Thyroid gland (tissue), 4 donors: ENCODE data around the gene CERS4. TPM values are rescaled to one million over a fixed set of nuclear protein-coding genes. Genes with fewer than 3 reads are reported as not detected.

ENCODE experiments used
- DNase-seq, 2 donors: peaks; one replicate each; pipeline ENCODE4 v3.0.0-alpha.2; 2019
- H3K27ac ChIP-seq, 3 donors: fragments of 200-600 bp; sonication (generic); 1 replicate in 2 of 3; 2 replicates in 1 of 3; pipeline ENCODE4 v1.5.1; 2016 to 2019; ENCODE audit warnings: mild to moderate bottlenecking in 1 of 3, moderate library complexity in 1 of 3
- H3K27me3 ChIP-seq: fragments of 200-600 bp; sonication (generic); one replicate; pipeline ENCODE4 v1.5.1; 2019
- H3K36me3 ChIP-seq, 2 donors: fragments of 200-600 bp; sonication (generic); one replicate each; pipeline ENCODE4 v1.5.1; 2016 to 2019
- H3K4me1 ChIP-seq, 2 donors: fragments of 200-600 bp; sonication (generic); one replicate each; pipeline ENCODE4 v1.5.1; 2017 to 2019
- H3K4me3 ChIP-seq, 3 donors: fragments of 200-600 bp; sonication (generic); replicated peaks in 1 of 3; 1 replicate in 2 of 3; 2 replicates in 1 of 3; pipeline ENCODE4 v1.5.1; 2016; ENCODE audit warnings: mild to moderate bottlenecking in 1 of 3
- H3K9me3 ChIP-seq: fragments of 200-600 bp; sonication (generic); one replicate; pipeline ENCODE4 v1.5.1; 2017
- POLR2A ChIP-seq, 2 donors: fragments of 450-650 bp; IDR thresholded peaks; one replicate each; pipeline ENCODE4 v1.6.1; 2017; ENCODE audit warnings: antibody characterized with exemption in 2 of 2, mild to moderate bottlenecking in 2 of 2, moderate library complexity in 1 of 2
- WGBS, 2 donors: methylation state at CpG; one replicate each; pipeline ENCODE4 v1.1.5; 2017; 5-methylcytosine and 5-hydroxymethylcytosine counted together
- intact Hi-C: fragments of 100-400 bp; cut with DNase I; formaldehyde crosslinking; loops from one replicate; pipeline ENCODE4 v1.15.1; 2023
- total RNA-seq, 4 donors: library from RNA; depleted of rRNA; stranded (reverse); fragments of >200 nt; gene quantifications; one replicate each; pipeline ENCODE4 v1.2.3, GENCODE V29; 2016
- TF ChIP-seq, protein P1 (sequence below), 6 experiments: fragments of 200-600 bp in 3 of 6; fragments of 450-650 bp in 3 of 6; sonication (generic) in 3 of 6; IDR thresholded peaks; one replicate each; pipeline ENCODE4 v1.5.1; 2016 to 2019; ENCODE audit warnings: antibody characterized with exemption in 6 of 6, mild to moderate bottlenecking in 2 of 6, inconsistent platforms in 1 of 6, moderate library complexity in 1 of 6

Gene CERS4
- total RNA-seq, 4 donors from 2014 or later, result 123 to 175 (median 144) TPM

DNA sequence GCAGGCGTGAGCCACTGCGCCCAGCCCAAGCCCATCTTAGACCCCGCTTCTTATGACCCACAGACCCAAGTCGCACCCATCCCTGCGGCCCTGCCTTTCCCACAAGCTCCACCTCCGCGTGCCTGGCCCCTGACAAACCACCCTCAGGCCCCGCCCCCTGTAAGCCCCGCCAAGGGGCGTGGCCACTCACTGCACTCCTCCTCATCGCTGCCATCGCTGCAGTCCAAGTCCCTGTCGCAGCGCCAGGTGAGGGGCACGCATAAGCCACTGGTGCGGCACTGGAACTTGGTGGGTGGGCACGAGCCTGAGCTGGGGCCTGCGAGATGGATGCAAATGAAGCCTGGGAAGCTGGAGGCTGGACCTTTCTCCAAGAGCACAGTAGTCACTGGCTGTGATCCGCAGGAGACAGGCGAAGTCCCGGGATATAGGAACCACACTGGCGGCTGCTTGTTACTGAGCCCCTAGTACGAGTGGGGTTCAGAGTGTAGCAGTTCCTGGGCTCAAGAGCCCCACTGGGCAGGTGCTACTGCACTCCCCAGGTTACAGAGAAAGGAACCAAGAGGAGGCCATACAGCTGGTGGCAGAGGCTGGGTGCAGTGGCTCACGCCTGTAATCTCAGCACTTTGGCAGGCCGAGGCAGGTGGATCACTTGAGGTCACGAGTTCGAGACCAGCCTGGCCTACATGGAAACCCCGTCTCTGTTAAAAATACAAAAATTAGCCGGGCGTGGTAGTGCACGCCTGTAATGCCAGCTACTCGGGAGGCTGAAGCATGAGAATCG, 95.9 kb downstream of the CERS4 start:
- Histone ChIP-seq H3K27ac (no peak overlapping the region), H3K36me3 (no peaks in the 10 kb centered on the region), H3K9me3 (no peaks in the 10 kb centered on the region), H3K4me3 (no peak overlapping the region), H3K4me1 (peaks cover 17% of the 10 kb centered on the region in 2 donors), H3K27me3 (no peaks in the 10 kb centered on the region)
- WGBS, 2 donors, result 91 to 93% methylated on average over 29 of the region's 33 CpGs
- no peak for DNase-seq
- intact Hi-C loops, result no loop called here
- TF ChIP-seq POLR2A (IDR thresholded peaks at IDR 0.05), result no peak
- TF ChIP-seq, protein P1, sequence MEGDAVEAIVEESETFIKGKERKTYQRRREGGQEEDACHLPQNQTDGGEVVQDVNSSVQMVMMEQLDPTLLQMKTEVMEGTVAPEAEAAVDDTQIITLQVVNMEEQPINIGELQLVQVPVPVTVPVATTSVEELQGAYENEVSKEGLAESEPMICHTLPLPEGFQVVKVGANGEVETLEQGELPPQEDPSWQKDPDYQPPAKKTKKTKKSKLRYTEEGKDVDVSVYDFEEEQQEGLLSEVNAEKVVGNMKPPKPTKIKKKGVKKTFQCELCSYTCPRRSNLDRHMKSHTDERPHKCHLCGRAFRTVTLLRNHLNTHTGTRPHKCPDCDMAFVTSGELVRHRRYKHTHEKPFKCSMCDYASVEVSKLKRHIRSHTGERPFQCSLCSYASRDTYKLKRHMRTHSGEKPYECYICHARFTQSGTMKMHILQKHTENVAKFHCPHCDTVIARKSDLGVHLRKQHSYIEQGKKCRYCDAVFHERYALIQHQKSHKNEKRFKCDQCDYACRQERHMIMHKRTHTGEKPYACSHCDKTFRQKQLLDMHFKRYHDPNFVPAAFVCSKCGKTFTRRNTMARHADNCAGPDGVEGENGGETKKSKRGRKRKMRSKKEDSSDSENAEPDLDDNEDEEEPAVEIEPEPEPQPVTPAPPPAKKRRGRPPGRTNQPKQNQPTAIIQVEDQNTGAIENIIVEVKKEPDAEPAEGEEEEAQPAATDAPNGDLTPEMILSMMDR (IDR thresholded peaks at IDR 0.05), result no peak

DNA sequence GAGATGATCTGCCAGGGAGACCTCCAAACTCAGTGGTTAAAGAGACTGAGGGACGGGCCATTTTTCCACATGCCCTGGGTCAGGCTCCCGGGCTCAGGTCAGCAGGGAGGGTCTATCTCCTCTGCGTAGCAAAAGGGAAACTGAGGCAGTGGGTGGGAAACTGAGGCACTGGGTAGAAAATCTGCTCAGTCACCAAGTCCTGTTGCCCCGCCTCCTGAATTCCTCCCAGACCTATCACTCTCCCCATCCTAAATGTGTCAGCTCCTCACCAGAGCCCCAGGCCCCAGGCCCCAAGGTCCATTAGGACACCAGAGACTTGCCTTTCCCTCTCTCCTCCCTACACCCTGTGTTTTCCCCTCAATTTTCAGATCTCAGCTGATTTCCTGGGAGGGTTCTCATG, 96.6 kb downstream of the CERS4 start:
- TF ChIP-seq, protein P1 (IDR thresholded peaks at IDR 0.05), result no peak
- TF ChIP-seq POLR2A (IDR thresholded peaks at IDR 0.05), result no peak
- H3K4me3 ChIP-seq, result no peak overlapping the region
- peaks cover 17% of the 10 kb centered on the region in 2 donors for H3K4me1 ChIP-seq
- H3K27me3 ChIP-seq, result no peaks in the 10 kb centered on the region
- H3K27ac ChIP-seq, result no peak overlapping the region
- H3K36me3 ChIP-seq, result peaks cover 4% of the 10 kb centered on the region in 2 donors
- 69 to 78% methylated on average over 4 of the region's 4 CpGs for WGBS, 2 donors
- DNase-seq, result no peak
- intact Hi-C loops, result no loop called here
- no peaks in the 10 kb centered on the region for H3K9me3 ChIP-seq

DNA sequence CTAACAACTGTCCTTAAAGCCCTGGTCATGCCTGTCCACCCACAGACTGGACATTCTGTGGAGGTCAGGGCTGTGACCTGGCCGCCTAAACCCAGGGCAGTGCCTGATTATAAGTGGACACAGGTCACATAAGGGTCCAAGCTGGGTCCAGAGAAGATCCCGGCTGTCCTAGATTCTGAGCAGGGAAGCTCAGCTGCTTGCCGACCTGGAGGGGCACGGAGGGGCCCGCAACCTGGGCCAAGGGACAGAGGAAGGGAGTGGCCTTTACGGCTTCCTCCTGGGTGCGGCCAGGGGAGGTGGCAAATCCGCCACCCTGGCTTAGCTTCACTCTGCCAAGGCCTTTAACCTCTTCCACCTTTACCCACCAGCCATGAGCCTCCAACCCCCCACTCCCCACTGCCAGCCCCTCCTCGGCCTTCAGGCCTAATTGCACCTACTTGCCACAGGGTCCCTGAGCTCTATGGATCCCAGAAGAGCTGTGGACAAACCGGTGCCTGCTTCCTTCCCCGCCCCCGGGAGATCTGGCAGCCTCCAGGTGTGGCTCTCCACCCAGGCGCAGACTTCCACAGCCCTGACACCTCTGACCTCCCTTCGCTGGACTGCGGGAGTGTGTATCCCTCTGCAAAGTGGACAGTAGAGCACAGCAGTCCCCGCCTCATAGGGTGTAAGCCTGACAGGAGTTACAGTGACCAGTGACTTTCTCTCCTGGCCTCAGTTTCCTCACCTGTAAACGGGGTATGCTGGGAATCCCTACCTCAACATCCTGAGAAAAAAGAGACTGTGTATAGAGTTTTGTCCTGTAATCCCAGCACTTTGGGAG, 97.3 kb downstream of the CERS4 start:
- Histone ChIP-seq H3K4me1 (peaks cover 17% of the 10 kb centered on the region in 2 donors), H3K27ac (no peak overlapping the region), H3K9me3 (no peaks in the 10 kb centered on the region), H3K36me3 (peaks cover 6 to 11% of the 10 kb centered on the region in 2 donors), H3K4me3 (no peak overlapping the region), H3K27me3 (no peaks in the 10 kb centered on the region)
- no peak for DNase-seq
- WGBS, 2 donors, result 77 to 88% methylated on average over 14 to 15 of the region's 17 CpGs
- no peak for TF ChIP-seq POLR2A (IDR thresholded peaks at IDR 0.05)
- TF ChIP-seq, protein P1 (IDR thresholded peaks at IDR 0.05), result no peak
- intact Hi-C loops, result no loop called here

DNA sequence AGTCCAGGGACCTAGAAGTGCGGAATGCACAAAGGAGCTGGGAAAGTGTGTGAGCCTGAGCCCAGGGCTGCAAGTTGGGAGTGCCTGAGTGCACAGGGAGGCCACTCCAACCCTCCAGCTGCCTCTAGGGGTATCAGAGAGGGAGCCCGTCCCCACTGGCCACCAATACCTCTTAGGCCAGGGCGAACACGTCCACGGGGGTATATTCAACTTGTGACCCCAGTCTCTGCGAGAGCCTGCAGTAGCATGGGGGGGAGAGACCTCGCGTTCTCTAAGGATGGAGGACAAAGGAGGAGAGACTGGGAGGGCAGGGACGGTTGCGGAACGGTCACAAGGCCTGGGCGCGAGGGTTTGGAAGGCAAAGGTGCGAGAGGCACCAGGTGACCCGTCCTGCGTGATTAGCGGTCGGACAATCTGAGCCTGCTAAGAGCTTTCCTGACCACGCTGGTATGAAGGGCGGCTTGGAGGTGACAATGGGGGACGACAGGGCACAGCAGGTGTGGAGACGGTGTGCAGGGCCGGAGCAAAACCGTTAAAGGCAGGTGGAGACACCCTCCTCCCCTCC, 98.3 kb downstream of the CERS4 start:
- no peaks in the 10 kb centered on the region for H3K9me3 ChIP-seq
- peaks cover 6 to 11% of the 10 kb centered on the region in 2 donors for H3K36me3 ChIP-seq
- WGBS, 2 donors, result 5 to 14% methylated on average over 23 to 24 of the region's 24 CpGs
- TF ChIP-seq, protein P1 (IDR thresholded peaks at IDR 0.05), result no peak
- TF ChIP-seq POLR2A (IDR thresholded peaks at IDR 0.05), result no peak
- H3K27ac ChIP-seq, result peak overlapping the region in 1 of 3 donors; percentile 16
- H3K4me3 ChIP-seq, result peak overlapping the region in 2 of 3 donors; percentile 11 to 49
- intact Hi-C loops, result no loop called here
- DNase-seq, result peak in 1 of 2 donors; percentile 31
- H3K27me3 ChIP-seq, result no peaks in the 10 kb centered on the region
- peaks cover 17% of the 10 kb centered on the region in 2 donors for H3K4me1 ChIP-seq
